Natural killer cell (primary cell): ENCODE data around the gene PCDH9. TPM values are rescaled to one million over a fixed set of nuclear protein-coding genes. Genes with fewer than 3 reads are reported as not detected.

Experiments
- ATAC-seq, 3 donors: fragments of 150-1000 bp in 2 of 3; fragments of 200-7000 bp in 1 of 3; cut with Tn5 transposase; 1 replicate in 1 of 3; 2 replicates in 2 of 3; pipeline ENCODE4 v1.10.0; 2021; ENCODE audit warnings: mild to moderate bottlenecking in 2 of 3, moderate library complexity in 2 of 3
- DNase-seq, 2 donors: peaks; one replicate each; pipeline versions ENCODE4 v3.0.0 to v3.0.0-alpha.2; 2013 to 2021; ENCODE audit warnings: mixed read lengths in 1 of 2
- H3K27ac ChIP-seq: one replicate; pipeline ENCODE4 v1.5.1; 2013; ENCODE audit warnings: mild to moderate bottlenecking, low read length
- H3K27me3 ChIP-seq: one replicate; pipeline ENCODE4 v1.6.1; 2013; ENCODE audit warnings: low read length; ENCODE audit not compliant: control insufficient read depth, insufficient read depth
- H3K36me3 ChIP-seq: one replicate; pipeline ENCODE4 v1.6.1; 2013; ENCODE audit warnings: low read length; ENCODE audit not compliant: control insufficient read depth, insufficient read depth
- H3K4me1 ChIP-seq: one replicate; pipeline ENCODE4 v1.6.1; 2013; ENCODE audit warnings: low read length; ENCODE audit not compliant: control insufficient read depth, insufficient read depth
- H3K4me3 ChIP-seq: one replicate; pipeline ENCODE4 v1.5.1; 2013; ENCODE audit warnings: low read length
- H3K9me3 ChIP-seq: one replicate; pipeline ENCODE4 v1.6.1; 2013; ENCODE audit warnings: low read length; ENCODE audit not compliant: control insufficient read depth, insufficient read depth
- H3K27ac Mint-ChIP-seq, 2 donors: one replicate each; pipeline ENCODE4 v1.8.0; 2022; ENCODE audit warnings: mild to moderate bottlenecking in 2 of 2, mixed read lengths in 2 of 2, moderate library complexity in 1 of 2
- H3K27me3 Mint-ChIP-seq, 2 donors: one replicate each; pipeline ENCODE4 v1.8.0; 2022; ENCODE audit warnings: low read depth in 2 of 2, mixed read lengths in 2 of 2
- H3K36me3 Mint-ChIP-seq: one replicate; pipeline ENCODE4 v1.8.0; 2022; ENCODE audit warnings: mixed read lengths
- H3K4me1 Mint-ChIP-seq, 2 donors: one replicate each; pipeline ENCODE4 v1.8.0; 2022; ENCODE audit warnings: mixed read lengths in 2 of 2
- H3K4me3 Mint-ChIP-seq: one replicate; pipeline ENCODE4 v1.8.0; 2022; ENCODE audit warnings: mild to moderate bottlenecking, moderate library complexity, mixed read lengths
- H3K9me3 Mint-ChIP-seq, 2 donors: one replicate each; pipeline ENCODE4 v1.8.0; 2022; ENCODE audit warnings: mixed read lengths in 2 of 2
- CTCF ChIP-seq: fragments of 200-600 bp; IDR thresholded peaks from one replicate; pipeline ENCODE4 v1.8.0; 2022; ENCODE audit warnings: antibody characterized with exemption
- WGBS: methylation state at CpG from one replicate; pipeline ENCODE4 v1.1.7; 2013; ENCODE audit warnings: missing lambda C conversion rate; ENCODE audit not compliant: insufficient coverage; 5-methylcytosine and 5-hydroxymethylcytosine counted together
- intact Hi-C: fragments of 100-400 bp; cut with micrococcal nuclease; formaldehyde crosslinking; loops from one replicate; pipeline ENCODE4 v1.14.2; 2022
- total RNA-seq, 4 donors: library from RNA; stranded (reverse); fragments of 120-200 nt in 1 of 4; gene quantifications; one replicate each; pipeline versions ENCODE4 v1.2.3 to v1.2.4, GENCODE V29; 2013 to 2022

The PCDH9 gene
- total RNA-seq, 3 donors from 2014 or later (not counting 1 experiment from before 2014, with no cell fraction given) = 0.43 to 1.5 (median 0.68) TPM

DNA sequence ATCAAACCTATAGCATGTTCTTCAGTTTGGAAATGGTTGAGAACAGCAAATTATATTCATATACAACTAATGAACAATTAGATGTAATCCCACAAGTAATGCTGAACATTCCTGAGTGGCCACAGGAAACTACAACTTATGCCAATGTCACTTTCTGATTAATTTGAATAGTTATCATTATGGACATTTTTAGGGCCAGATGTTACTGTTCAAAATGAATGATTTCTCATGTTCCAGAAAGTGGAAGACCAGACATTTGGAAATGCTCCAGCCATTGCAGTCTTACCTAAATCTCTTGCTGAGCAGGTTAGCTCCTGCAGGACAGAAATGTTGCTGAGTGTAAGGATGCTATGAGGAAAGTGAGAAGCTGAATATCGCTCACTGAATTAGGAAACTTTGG, 819.8 kb downstream of the PCDH9 start:
- Histone ChIP-seq H3K36me3 (no peaks in the 10 kb centered on the region), H3K9me3 (no peaks in the 10 kb centered on the region), H3K4me3 (no peak overlapping the region), H3K4me1 (no peaks in the 10 kb centered on the region), H3K27ac (no peak overlapping the region), H3K27me3 (no peaks in the 10 kb centered on the region)
- no peak for TF ChIP-seq CTCF
- no peaks in the 10 kb centered on the region for H3K4me1 Mint-ChIP-seq
- no peaks in the 10 kb centered on the region for H3K36me3 Mint-ChIP-seq
- no peak for DNase-seq
- H3K27ac Mint-ChIP-seq = no peak overlapping the region
- intact Hi-C loops = no loop called here
- peaks cover 0 to 2% of the 10 kb centered on the region in 2 donors for H3K9me3 Mint-ChIP-seq
- no peak overlapping the region for H3K4me3 Mint-ChIP-seq
- H3K27me3 Mint-ChIP-seq = no peaks in the 10 kb centered on the region
- ATAC-seq = no peak
- WGBS = 100% methylated on average over 1 of the region's 1 CpG

GRCh38 chr13:66409542-66409941, 820.6 kb downstream of the PCDH9 start:
- no peaks in the 10 kb centered on the region for H3K4me1 ChIP-seq
- TF ChIP-seq CTCF = no peak
- no peaks in the 10 kb centered on the region for H3K27me3 ChIP-seq
- Mint-ChIP-seq H3K4me1 (no peaks in the 10 kb centered on the region), H3K27ac (no peak overlapping the region), H3K9me3 (peaks cover 0 to 2% of the 10 kb centered on the region in 2 donors), H3K36me3 (no peaks in the 10 kb centered on the region), H3K27me3 (no peaks in the 10 kb centered on the region), H3K4me3 (no peak overlapping the region)
- ATAC-seq = no peak
- no peak overlapping the region for H3K27ac ChIP-seq
- H3K4me3 ChIP-seq = no peak overlapping the region
- 90% methylated on average over 3 of the region's 3 CpGs for WGBS
- intact Hi-C loops = no loop called here
- no peaks in the 10 kb centered on the region for H3K36me3 ChIP-seq
- H3K9me3 ChIP-seq = no peaks in the 10 kb centered on the region
- no peak for DNase-seq

GRCh38 chr13:66407128-66407527, 823.0 kb downstream of the PCDH9 start:
- Histone ChIP-seq H3K9me3 (no peaks in the 10 kb centered on the region), H3K36me3 (no peaks in the 10 kb centered on the region), H3K27ac (no peak overlapping the region), H3K4me3 (no peak overlapping the region), H3K27me3 (no peaks in the 10 kb centered on the region), H3K4me1 (no peaks in the 10 kb centered on the region)
- Mint-ChIP-seq H3K27ac (no peak overlapping the region), H3K4me1 (no peaks in the 10 kb centered on the region), H3K27me3 (no peaks in the 10 kb centered on the region), H3K36me3 (no peaks in the 10 kb centered on the region), H3K4me3 (no peak overlapping the region), H3K9me3 (peaks cover 0 to 2% of the 10 kb centered on the region in 2 donors)
- no peak for ATAC-seq
- intact Hi-C loops = no loop called here
- 94% methylated on average over 3 of the region's 4 CpGs for WGBS
- TF ChIP-seq CTCF = no peak
- DNase-seq = no peak
